GM19372 (cell line): ENCODE data around the gene SORCS2.
"Not testable (repeated sequence)": the region's sequence is repeated elsewhere in the genome, so short reads cannot be mapped to it uniquely, and the experiment has no call there.

Experiments
- ATAC-seq: cut with Tn5 transposase; IDR thresholded peaks from one replicate; pipeline ENCODE4 v1.9.1; 2021; ENCODE audit warnings: mild to moderate bottlenecking, low read depth, moderate library complexity; ENCODE audit not compliant: unreplicated experiment

The SORCS2 gene

DNA sequence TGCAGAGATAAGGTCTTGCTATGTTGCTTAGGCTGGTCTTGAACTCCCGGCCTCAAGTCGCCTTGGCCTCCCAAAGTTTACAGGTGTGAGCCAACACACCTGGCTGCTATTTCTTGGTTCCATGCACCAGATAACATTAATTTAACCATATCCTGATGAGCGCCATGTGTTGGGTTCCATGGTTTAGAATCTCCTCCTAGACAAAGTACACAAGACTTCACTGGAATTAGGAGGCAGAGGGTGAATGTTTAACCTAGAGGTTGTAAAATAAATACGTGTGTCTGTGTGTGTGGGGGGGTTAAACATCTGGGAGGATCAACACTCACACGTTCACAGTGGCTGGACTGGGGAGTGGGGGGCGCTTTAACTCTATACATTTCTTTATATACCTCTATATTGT, 32.4 kb upstream of the SORCS2 start:
- ATAC-seq, result no peak

DNA sequence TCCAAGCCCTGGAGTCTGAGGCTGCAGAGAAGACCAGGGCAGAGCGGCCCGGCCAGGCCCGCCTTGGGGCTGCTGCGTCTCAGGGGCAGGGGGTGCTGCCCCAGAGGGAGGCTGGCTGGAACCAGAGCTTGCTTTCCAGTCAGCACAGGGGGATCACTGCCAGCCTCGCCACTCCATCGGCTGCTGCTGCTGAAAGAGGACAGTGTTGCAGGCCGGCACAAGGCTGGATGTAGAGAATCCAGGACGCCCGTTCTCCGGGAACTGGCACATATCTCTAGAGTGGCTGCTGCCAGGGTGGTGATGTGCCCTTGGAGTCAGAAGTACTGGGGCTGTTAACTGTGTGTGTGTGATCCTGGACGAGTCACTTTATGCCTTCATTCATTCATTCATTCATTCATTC, 31.9 kb upstream of the SORCS2 start:
- ATAC-seq, result no peak

DNA sequence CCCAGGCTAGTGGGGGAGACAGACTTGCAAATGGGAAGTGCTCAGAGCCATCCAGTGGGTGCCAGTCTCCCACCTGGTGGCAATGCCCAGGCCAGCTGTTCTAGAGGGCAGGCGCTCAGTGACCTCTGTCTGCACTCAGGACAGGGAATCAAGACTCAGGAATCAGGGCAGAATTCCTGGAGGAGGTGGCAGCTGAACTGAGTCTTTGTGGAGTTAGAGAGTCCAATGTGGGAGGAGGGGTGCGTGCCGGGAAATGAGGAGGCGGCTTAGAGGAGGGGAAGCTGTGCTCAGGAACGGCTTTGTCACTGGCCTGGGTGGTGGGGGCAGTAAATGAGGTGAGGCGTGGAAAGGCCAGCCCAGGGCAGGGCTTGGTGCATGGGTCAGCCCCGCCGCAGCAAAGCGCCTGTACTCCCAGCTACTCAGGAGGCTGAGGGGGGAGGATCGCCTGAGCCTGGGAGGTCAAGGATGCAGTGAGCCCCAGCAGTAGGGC, 31.3 kb upstream of the SORCS2 start:
- ATAC-seq, result no peak

DNA sequence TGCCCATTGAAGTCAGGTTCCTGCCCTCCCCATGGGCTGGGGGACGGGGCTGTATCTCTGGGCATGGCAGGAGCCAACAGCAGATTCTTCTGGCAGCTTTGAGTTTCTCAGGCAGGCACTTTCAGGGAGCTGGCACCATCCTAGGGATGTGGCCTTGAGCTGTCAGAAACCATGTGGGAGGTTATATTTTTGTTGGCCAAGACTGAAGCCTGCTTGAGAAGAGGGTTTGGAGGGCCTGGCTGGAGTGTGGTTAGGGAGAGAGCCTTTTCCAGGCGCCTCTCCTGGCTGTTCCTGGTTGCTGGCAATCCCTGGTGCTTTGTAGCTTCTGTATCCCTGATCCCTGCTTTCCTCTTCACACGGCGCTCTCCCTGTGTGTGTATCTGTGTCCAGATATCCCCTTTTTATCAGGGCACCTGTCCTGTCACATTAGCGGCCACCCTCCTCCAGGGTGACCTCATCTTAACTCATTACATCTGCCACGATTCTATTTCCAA, 30.6 kb upstream of the SORCS2 start:
- ATAC-seq, result no peak

DNA sequence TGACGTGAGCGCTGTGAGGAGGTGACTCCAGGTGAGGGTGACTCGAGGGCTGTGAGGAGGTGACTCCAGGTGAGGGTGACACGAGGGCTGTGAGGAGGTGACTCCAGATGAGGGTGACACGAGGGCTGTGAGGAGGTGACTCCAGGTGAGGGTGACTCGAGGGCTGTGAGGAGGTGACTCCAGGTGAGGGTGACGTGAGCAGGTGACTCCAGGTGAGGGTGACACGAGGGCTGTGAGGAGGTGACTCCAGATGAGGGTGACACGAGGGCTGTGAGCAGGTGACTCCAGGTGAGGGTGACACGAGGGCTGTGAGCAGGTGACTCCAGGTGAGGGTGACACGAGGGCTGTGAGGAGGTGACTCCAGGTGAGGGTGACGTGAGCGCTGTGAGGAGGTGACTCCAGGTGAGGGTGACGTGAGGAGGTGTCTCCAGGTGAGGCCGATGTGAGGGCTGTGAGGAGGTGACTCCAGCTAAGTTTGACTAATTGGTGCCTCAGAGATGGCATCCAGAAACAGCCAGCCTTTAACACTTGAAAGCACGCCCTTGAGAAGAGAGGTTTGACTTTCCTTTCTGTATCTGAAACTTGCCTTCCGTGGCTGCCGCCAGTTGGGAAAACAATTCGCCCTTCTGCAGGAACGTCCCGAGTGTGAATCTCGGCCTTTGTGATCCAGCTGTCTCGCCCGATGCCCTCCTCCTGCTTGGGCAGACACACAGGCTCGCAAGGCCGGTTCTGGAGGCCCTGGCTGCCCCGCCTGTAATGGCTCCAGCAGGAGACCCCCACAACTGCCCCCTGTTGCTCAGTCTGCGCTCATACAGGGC, 27.1 kb upstream of the SORCS2 start:
- not testable (repeated sequence) for ATAC-seq

DNA sequence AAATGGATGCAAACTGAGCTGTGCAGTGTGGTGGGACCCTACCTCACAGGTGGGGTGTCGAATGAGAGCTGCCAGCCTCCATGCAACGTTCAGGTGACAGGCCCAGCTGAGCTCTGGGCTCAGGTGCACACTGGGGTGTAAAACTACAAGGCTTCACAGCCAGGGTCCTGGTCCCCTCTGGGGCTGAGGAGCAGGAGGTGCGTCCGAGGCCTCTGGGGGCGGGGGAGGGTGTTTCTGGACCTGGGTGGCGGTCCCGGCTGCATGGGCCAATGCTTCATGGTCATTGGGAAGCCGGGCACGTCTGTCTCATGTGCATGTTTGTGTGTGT, 26.5 kb upstream of the SORCS2 start:
- ATAC-seq, result no peak

DNA sequence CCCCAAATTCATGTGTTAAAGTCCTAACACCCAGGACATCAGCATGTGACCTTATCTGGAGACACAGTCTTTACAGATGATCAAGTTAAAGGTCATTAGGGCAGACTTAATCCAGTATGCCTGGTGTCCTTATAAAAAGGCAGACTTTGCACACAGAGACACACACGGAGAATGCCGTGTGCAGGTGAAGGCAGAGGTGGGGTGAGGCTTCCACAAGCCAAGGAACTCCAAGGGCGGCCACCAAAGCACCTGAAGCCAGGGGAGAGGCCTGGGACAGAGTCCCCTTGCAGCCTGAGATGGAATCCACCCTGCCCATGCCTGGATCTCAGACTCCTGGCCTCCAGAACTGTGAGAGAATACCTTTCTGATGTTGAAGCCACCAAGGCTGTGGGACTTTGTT, 26.1 kb upstream of the SORCS2 start:
- no peak for ATAC-seq

DNA sequence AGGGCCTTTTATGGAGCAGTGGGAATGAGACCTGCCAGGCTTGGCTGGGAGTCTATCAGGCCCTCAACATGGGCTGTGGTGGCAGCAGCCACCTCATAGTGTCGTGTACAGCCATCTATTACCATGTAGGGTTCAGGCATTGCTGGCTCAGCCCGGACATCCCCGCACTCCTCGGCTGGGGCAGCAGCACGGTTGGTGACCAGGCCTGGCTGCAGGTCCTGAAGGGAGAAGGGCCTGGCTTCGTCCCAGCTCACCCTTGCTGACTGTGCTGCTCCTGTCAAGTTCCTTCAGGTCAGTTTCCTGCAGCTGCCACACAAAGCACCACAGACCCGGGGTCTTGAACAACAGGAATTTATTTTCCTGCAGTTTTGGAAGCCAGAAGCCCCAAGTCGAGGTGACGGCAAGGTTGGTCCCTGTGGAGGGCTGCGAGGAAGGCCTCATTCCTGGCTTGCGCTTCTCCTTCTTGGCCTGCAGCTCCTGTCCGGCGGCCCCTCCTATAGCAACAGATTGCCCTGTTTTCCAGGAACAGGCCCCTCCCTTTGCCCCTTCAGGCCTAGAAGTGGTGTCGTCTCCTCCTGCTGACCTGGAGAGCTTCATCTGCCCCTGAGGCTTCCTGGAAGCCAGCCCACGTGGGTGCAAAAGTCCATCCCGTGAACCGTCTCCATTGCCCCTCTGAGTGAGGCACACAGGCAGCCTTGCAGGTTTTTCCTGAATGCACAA, 25.2 kb upstream of the SORCS2 start:
- no peak for ATAC-seq

DNA sequence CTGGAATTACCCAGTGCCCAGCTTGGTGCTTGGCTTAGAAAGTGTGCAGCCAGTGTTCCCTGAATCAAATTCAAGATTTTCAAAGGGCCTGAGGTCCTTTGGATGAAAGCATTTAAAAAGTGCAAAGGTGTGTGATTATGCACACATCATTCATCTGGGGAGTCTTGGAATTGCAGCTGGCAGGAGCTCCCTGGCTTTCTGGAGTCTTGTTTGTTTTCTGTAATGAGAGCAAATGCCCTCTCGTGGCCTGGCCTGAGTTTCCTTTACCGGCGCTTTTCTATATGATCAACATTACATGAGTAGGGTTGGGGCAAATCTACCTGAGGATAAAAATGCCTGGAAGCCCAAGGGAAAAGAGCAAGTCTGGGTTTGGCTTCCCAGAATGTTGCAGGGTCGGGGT, 24.6 kb upstream of the SORCS2 start:
- no peak for ATAC-seq

DNA sequence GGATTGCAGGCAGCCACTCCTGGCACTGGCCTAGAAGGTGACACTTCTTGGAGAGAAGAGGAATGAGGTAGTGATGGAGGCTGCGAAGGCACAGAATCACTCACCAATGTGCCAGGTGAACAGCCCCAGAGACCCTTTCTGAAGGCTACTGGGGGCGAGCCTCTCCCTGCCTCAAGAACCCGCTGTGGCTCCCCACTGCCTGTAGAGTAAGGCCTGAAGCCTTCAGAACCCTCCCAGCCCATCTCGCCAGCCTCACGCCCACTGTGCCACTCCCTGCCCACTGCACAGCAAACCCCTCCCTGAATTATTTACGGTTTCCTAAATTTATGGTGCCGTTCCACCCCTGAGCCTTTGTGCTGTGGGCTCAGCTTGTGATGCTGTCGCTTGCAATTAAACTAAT, 24.2 kb upstream of the SORCS2 start:
- ATAC-seq, result no peak

DNA sequence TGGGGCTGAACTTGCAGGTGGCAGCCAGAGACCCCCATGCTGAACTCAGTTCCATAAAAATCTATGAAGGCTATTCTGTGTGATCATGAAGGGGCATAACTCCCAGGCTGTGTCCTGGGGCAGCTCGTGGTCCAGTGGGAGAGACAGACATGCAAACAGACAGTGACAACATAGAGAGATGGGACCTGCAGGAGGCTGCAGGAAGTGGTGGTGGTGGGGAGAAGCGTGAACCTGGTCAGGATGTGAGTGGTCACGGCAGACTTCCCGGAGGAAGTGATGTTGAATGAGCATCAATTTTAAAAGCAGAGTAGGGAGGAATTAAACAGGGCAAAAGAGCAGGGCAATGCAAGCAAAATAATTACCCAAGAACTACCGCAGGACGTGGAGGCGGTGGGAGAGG, 23.2 kb upstream of the SORCS2 start:
- no peak for ATAC-seq

DNA sequence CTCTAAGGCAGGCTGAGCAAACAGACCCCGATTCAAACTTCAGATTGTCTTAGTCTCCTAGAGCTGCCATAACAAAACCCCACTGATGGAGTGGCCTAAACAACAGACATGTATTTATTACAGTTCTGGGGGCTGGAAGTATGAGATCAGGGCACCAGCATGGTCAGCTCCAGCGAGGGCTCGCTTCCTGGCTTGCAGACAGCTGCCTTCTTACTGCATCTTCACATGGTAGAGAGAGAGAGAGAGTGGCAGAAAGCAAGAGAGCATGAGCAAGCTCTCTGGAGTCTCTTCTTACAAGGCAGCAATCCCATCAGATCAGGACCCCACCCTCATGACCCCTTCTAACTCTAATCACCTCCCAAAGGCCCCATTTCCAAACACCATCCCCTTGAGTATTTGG, 22.3 kb upstream of the SORCS2 start:
- ATAC-seq, result no peak

DNA sequence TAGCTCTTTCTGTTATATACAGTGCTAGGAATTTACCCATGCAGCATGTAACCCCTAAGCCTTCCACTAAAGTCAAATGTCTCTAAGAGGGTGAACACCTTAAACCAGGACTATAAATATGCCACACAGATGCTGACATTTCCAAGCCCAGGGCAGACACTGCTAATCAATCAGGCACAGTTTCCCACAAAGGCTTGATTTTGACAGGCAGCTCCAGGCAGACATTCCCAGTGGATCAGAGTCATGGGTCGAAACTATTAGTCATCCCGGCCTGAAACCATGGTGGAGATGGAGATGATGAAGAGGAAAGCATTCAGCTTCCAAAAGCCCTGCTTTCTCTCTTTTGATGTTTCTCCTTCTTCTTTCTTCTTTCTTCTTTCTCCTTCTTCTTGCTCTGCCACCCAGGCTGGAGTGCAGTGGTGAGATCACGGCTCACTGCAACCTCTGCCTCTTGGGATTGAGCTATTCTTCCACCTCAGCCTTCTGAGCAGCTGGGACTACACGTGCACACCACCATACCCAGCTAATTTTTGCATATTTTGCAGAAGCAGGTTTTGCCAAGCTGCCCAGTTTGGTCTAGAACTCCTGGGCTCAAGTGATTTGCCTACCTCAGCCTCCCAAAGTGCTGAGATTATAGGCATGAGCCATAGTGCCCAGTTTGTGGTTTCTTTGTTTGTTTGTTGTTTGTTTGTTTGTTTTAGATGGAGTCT, 21.0 kb upstream of the SORCS2 start:
- ATAC-seq, result no peak

DNA sequence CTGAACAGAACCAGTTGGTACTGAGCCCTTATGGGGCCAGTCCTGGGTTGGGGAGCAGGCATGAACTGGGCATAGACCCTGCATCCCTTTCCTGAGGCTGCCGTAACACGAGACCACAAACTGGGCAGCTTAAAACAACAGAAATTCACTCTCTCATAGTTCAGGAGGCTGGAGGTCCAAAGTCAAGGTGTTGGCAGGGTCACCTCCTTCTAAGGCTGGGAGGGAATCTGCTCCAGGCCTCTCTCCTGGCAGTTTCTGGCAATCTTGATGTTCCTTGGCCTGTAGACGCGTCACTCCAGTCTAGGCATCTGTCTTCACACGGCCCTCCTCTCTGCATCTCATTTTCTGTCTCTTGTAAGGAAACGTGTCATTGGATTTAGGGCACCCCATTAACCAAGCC, 19.8 kb upstream of the SORCS2 start:
- ATAC-seq, result no peak

DNA sequence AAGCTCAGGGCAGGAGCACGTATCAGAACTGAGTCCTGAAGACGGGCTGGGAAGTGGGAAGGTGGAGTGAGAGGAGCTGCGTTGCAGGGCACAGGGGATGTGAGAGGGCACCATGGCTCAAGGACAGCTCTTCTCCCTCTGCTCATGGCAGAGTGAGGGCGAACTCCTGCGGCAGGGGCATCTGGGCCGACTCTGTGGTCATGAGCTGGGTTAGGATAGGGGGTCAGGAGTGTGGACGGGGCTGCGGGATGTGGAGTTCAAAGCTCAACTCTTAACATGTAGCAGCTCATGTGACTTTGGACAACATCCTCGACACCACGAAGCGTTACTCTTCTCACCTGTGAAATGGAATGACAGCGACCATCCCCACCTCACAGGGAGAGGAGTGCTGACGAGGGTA, 19.4 kb upstream of the SORCS2 start:
- no peak for ATAC-seq

DNA sequence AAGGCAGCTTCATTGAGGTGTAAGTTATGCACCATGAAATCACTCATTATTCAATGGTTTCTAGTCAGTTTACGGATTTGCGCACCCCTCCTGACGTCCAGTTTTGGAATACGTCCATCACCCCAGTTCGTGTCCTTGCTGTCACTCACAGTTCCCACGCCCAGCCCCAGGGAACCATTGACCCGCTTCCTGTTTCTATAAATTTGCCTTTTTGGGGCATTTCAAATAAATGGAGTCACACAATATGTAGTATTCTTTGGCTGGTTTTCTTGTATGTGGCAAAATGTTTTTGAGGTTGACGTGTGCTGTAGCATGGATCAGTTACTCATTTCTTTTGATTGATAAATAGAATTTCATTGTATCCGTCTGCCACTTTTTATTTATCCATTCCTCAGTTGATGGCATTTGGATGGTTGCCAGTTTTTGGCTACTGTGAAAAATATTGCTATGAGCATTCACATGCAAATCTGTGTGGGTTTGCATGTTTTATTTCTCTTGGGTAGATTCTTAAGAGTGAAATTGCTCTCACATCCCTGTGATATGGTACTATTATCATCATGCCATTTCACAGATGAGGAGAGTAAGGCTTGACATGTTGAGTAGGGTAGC, 18.4 kb upstream of the SORCS2 start:
- ATAC-seq, result no peak

DNA sequence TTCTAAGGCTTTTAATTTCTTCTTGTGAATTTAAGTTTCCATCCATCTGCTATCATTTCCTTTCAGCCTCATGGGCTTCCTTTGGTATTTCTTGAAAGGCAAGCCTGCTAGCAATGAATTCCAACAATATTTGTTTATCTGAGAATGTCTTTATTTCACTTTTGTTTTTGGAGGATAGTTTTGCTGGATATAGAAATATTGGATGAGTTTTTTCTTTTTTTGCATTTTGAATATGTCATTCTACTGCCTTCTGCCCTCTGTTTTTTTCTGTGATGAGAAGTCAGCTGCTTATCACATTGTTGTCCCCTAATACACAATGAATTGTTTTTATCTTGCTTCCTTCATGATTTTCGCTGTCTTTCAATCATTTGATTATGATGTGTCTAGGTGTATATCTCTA, 13.2 kb upstream of the SORCS2 start:
- no peak for ATAC-seq

DNA sequence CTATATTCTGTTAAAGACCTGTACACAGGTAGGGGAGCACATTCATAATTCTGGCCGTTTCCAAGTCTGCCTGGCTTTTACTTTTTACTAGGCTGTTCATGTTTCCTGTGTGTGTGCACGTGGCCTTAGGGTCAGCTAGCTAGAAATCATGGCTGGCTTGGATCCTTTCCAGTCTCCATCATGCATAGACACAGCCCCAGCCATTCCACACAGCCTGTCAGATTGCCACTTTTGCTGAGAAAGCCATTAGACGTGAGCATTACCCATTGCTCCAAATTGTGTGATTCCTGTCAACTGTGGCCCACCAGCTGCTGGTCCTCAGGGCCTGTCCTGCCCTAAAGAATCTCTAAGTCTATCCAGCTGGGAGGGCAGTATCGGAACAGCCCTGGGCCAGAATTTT, 11.4 kb upstream of the SORCS2 start:
- no peak for ATAC-seq

DNA sequence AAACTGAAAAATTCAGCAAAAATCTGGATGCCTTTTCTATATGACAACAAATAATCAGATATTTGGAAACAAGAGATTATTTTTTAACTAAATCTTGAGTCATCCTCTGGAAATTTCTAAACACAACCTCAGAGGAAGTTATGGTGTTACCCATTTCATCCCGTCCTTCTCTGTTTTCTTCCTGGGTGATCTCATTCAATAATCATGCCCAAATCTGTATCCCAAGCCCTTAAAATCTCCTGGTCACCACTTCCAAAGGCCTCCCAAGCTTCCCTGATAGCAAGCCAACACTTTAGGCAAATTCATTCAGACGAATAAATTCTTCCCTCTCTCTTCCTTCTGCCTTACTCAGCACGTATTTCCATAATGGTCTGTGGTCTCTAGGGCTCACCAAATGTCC, 9.7 kb upstream of the SORCS2 start:
- ATAC-seq, result no peak

DNA sequence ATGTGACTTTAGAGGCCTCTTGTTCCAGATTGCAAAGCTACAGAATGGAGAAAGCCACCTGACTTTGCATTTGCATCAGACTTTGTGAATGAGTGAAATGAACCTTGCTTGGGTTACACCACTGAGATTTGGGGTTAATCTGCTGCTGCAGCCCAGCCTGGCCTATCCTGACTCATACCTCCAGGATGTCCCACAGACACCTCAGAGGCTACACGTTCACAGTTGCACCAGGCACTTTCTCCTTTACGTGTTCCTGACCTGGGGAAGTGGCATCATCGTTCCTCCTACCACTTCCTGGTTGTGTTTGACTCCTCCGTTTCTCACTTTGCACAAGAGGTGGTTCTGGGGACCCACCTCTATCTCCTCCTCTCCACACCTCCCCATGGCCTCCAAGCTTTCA, 9.2 kb upstream of the SORCS2 start:
- no peak for ATAC-seq
